NCI-H2081 treated with DMSO at 0.1 percent for 48 hours (cell line): ENCODE data around the gene HMX3.

Experiments used
- DNase-seq: peaks from one replicate; lab custom pipeline; 2025; lab: John Stamatoyannopoulos, UW

HMX3 gene

GRCh38 chr10:123134343-123134914 lies 1.3 kb upstream of the HMX3 start:
- no peak for DNase-seq

- DNase-seq = no peak
These were observed 805 bp upstream of the HMX3 start for GRCh38 chr10:123134915-123135414.

- no peak for DNase-seq
These were observed 543 bp downstream of the HMX3 start for GRCh38 chr10:123136221-123136805.

GRCh38 chr10:123136806-123137642 lies 1.3 kb downstream of the HMX3 start:
- DNase-seq = no peak

- DNase-seq = no peak
These were observed 3.4 kb downstream of the HMX3 start for GRCh38 chr10:123139165-123139520.

GRCh38 chr10:123139521-123140163 lies 3.9 kb downstream of the HMX3 start:
- DNase-seq = no peak

GRCh38 chr10:123140164-123140982 lies 4.6 kb downstream of the HMX3 start:
- DNase-seq = no peak

- DNase-seq = no peak
These were observed 5.2 kb downstream of the HMX3 start for GRCh38 chr10:123140983-123141390.

GRCh38 chr10:123141791-123142700 lies 6.3 kb downstream of the HMX3 start:
- DNase-seq = no peak

- DNase-seq = no peak
These were observed 7.0 kb downstream of the HMX3 start for GRCh38 chr10:123142701-123143161.

- no peak for DNase-seq
These were observed 7.5 kb downstream of the HMX3 start for GRCh38 chr10:123143162-123143824.

- DNase-seq = no peak
These were observed 8.0 kb downstream of the HMX3 start for GRCh38 chr10:123143825-123144168.

GRCh38 chr10:123144697-123145541 lies 9.1 kb downstream of the HMX3 start:
- no peak for DNase-seq

GRCh38 chr10:123145542-123146012 lies 9.8 kb downstream of the HMX3 start:
- no peak for DNase-seq

GRCh38 chr10:123146013-123146893 lies 10.5 kb downstream of the HMX3 start:
- no peak for DNase-seq

- DNase-seq = no peak
These were observed 11.3 kb downstream of the HMX3 start for GRCh38 chr10:123146894-123147634.
